Liver (tissue), 9 donors: ENCODE results near the gene SCD5. TPM values are rescaled to one million over a fixed set of nuclear protein-coding genes. Genes with fewer than 3 reads are reported as not detected.

Experiments used
- DNase-seq: peaks from one replicate; pipeline ENCODE4 v3.0.0-alpha.2; 2017; ENCODE audit warnings: low spot score
- H3K27ac ChIP-seq, 2 donors: one replicate each; pipeline ENCODE4 v1.7.0; 2013; ENCODE audit warnings: inconsistent platforms in 2 of 2, low read length in 2 of 2, control low read depth in 1 of 2, low read depth in 1 of 2, mild to moderate bottlenecking in 1 of 2
- H3K27me3 ChIP-seq, 4 donors: one replicate each; pipeline versions ENCODE4 v1.6.1 to v1.7.0; 2013; ENCODE audit warnings: low read length in 3 of 4, inconsistent platforms in 1 of 4, mild to moderate bottlenecking in 1 of 4, moderate library complexity in 1 of 4; ENCODE audit not compliant: control insufficient read depth in 4 of 4, insufficient read depth in 4 of 4
- H3K36me3 ChIP-seq, 4 donors: one replicate each; pipeline versions ENCODE4 v1.6.1 to v1.7.0; 2013; ENCODE audit warnings: low read length in 3 of 4, mild to moderate bottlenecking in 3 of 4, low read depth in 1 of 4, moderate library complexity in 1 of 4; ENCODE audit not compliant: control insufficient read depth in 4 of 4, insufficient read depth in 3 of 4
- H3K4me1 ChIP-seq, 4 donors: one replicate each; pipeline versions ENCODE4 v1.6.1 to v1.7.0; 2013; ENCODE audit warnings: low read length in 3 of 4, mild to moderate bottlenecking in 3 of 4, moderate library complexity in 1 of 4; ENCODE audit not compliant: control insufficient read depth in 4 of 4, insufficient read depth in 4 of 4
- H3K4me3 ChIP-seq, 3 donors: one replicate each; pipeline versions ENCODE4 v1.6.1 to v1.7.0; 2013; ENCODE audit warnings: low read length in 3 of 3, control low read depth in 1 of 3, low read depth in 1 of 3, mild to moderate bottlenecking in 1 of 3
- H3K9ac ChIP-seq, 2 donors: one replicate each; pipeline ENCODE4 v1.7.0; 2013; ENCODE audit warnings: low read length in 2 of 2, mild to moderate bottlenecking in 2 of 2, moderate library complexity in 2 of 2, control low read depth in 1 of 2, low read depth in 1 of 2
- H3K9me3 ChIP-seq, 4 donors: one replicate each; pipeline versions ENCODE4 v1.6.1 to v1.7.0; 2013; ENCODE audit warnings: low read length in 3 of 4; ENCODE audit not compliant: control insufficient read depth in 4 of 4
- EGR1 ChIP-seq, 2 donors: IDR thresholded peaks; 2 replicates each; pipeline ENCODE4 v1.6.1; 2016 to 2018; ENCODE audit warnings: antibody characterized with exemption in 2 of 2, low read depth in 2 of 2
- FOXA1 ChIP-seq: IDR thresholded peaks from 2 replicates; pipeline ENCODE4 v1.6.1; 2016; ENCODE audit warnings: antibody characterized with exemption
- FOXA2 ChIP-seq: IDR thresholded peaks from 2 replicates; pipeline ENCODE4 v1.6.1; 2016; ENCODE audit warnings: antibody characterized with exemption
- GABPA ChIP-seq, 2 donors: IDR thresholded peaks in 1 of 2; conservative IDR thresholded peaks in 1 of 2; 2 replicates each; pipeline ENCODE4 v1.6.1; 2016; ENCODE audit warnings: antibody characterized with exemption in 2 of 2, mild to moderate bottlenecking in 1 of 2, moderate library complexity in 1 of 2
- HNF4A ChIP-seq, 2 donors: conservative IDR thresholded peaks; 2 replicates each; pipeline ENCODE4 v1.6.1; 2016; ENCODE audit warnings: antibody characterized with exemption in 2 of 2, mild to moderate bottlenecking in 2 of 2
- HNF4G ChIP-seq: IDR thresholded peaks from 2 replicates; pipeline ENCODE4 v1.6.1; 2016; ENCODE audit warnings: antibody characterized with exemption
- JUND ChIP-seq, 2 donors: IDR thresholded peaks; 2 replicates each; pipeline ENCODE4 v1.6.1; 2016; ENCODE audit warnings: antibody characterized with exemption in 2 of 2
- NR2F2 ChIP-seq: IDR thresholded peaks from 2 replicates; pipeline ENCODE4 v1.6.1; 2016; ENCODE audit warnings: antibody characterized with exemption
- RAD21 ChIP-seq, 2 donors: IDR thresholded peaks; 2 replicates each; pipeline ENCODE4 v1.6.1; 2016; ENCODE audit warnings: antibody characterized with exemption in 2 of 2, mild to moderate bottlenecking in 2 of 2
- RXRA ChIP-seq, 2 donors: IDR thresholded peaks; 2 replicates each; pipeline ENCODE4 v1.6.1; 2017 to 2018; ENCODE audit warnings: antibody characterized with exemption in 2 of 2, mild to moderate bottlenecking in 1 of 2
- SP1 ChIP-seq: IDR thresholded peaks from 2 replicates; pipeline ENCODE4 v1.6.1; 2018; ENCODE audit warnings: antibody characterized with exemption, mild to moderate bottlenecking
- TAF1 ChIP-seq: conservative IDR thresholded peaks from 2 replicates; pipeline ENCODE4 v1.6.1; 2016; ENCODE audit warnings: antibody characterized with exemption, mild to moderate bottlenecking
- YY1 ChIP-seq: IDR thresholded peaks from 2 replicates; pipeline ENCODE4 v1.6.1; 2016; ENCODE audit warnings: antibody characterized with exemption, mild to moderate bottlenecking
- WGBS: extraction: QIAGEN DNeasy Blood & Tissue Kit; methylation state at CpG from one replicate; pipeline ENCODE4 v1.1.7; 2013; 5-methylcytosine and 5-hydroxymethylcytosine counted together
- polyA plus RNA-seq, 2 donors: library from polyadenylated mRNA; stranded (reverse) in 1 of 2; unstranded in 1 of 2; fragments of 200-250 nt in 1 of 2; fragments of >200 nt in 1 of 2; fragmentation: Nextera tagmentation in 1 of 2; extraction: Ambion mirVana in 1 of 2; gene quantifications; one replicate each; pipeline versions ENCODE4 v1.2.1 to v1.2.3, GENCODE V29; 2013 to 2015
- total RNA-seq, 2 donors: library from RNA; depleted of rRNA; stranded (reverse); fragments of >200 nt; gene quantifications; one replicate each; pipeline ENCODE4 v1.2.3, GENCODE V29; 2014
- TF ChIP-seq, protein P1 (sequence below): IDR thresholded peaks from 2 replicates; pipeline ENCODE4 v1.6.1; 2016; ENCODE audit warnings: antibody characterized with exemption
- TF ChIP-seq, protein P2 (sequence below): fragments of 150-350 bp; IDR thresholded peaks from 2 replicates; pipeline ENCODE4 v1.5.1; 2017; ENCODE audit warnings: improper control_type of control experiment, low read depth, low read length; ENCODE audit not compliant: missing input control
- TF ChIP-seq, protein P3 (sequence below): IDR thresholded peaks from 2 replicates; pipeline ENCODE4 v1.6.1; 2016; ENCODE audit warnings: antibody characterized with exemption
- TF ChIP-seq, protein P4 (sequence below): IDR thresholded peaks from 2 replicates; pipeline ENCODE4 v1.6.1; 2016; ENCODE audit warnings: antibody characterized with exemption
- TF ChIP-seq, protein P5 (sequence below): IDR thresholded peaks from 2 replicates; pipeline ENCODE4 v1.6.1; 2016; ENCODE audit warnings: antibody characterized with exemption, mild to moderate bottlenecking
- donor health status: healthy.
- donor health status: healthy.
- donor health status: healthy.
- donor health status: healthy.
- donor health status: healthy.

SCD5 gene
- total and polyA plus RNA-seq, 4 donors: 0.14 to 1.9 (median 0.57) TPM

DNA sequence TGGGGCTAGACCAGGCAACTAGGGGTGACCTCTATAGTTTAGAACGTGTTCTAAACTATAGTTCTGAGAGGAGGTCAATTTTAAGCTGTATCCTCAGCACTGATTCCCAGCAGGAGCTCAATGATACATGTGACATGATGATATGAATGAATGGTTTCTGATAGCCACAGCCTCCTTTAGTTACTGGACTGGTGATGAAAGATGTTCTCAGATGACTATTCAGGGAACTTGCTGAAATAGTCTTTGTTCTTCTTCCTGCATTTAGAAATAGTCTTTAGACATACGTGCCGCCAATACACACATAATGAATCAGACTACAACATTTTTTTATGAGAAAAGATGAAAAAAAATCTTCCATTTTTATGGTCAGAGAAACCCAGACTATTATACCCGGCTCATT, 120.5 kb downstream of the SCD5 start:
- Histone ChIP-seq H3K4me1 (no peaks in the 10 kb centered on the region), H3K27ac (no peak overlapping the region), H3K27me3 (no peaks in the 10 kb centered on the region), H3K4me3 (no peak overlapping the region), H3K9ac (no peak overlapping the region), H3K9me3 (no peaks in the 10 kb centered on the region), H3K36me3 (no peaks in the 10 kb centered on the region)
- 71% methylated on average over 4 of the region's 4 CpGs for WGBS
- TF ChIP-seq HNF4G (no peak), EGR1 (IDR thresholded peaks at IDR 0.05; ENCODE audit: low read depth in 2 of 2) (no peak), FOXA2 (no peak), FOXA1 (no peak), JUND (IDR thresholded peaks at IDR 0.05) (no peak), GABPA (IDR thresholded peaks at IDR 0.05 in 1 of 2, conservative IDR thresholded peaks at IDR 0.05 in 1 of 2) (no peak), SP1 (no peak), RAD21 (IDR thresholded peaks at IDR 0.05) (no peak), RXRA (IDR thresholded peaks at IDR 0.05) (no peak)
- TF ChIP-seq, protein P1, sequence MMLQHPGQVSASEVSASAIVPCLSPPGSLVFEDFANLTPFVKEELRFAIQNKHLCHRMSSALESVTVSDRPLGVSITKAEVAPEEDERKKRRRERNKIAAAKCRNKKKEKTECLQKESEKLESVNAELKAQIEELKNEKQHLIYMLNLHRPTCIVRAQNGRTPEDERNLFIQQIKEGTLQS: no peak
- TF ChIP-seq, protein P2, sequence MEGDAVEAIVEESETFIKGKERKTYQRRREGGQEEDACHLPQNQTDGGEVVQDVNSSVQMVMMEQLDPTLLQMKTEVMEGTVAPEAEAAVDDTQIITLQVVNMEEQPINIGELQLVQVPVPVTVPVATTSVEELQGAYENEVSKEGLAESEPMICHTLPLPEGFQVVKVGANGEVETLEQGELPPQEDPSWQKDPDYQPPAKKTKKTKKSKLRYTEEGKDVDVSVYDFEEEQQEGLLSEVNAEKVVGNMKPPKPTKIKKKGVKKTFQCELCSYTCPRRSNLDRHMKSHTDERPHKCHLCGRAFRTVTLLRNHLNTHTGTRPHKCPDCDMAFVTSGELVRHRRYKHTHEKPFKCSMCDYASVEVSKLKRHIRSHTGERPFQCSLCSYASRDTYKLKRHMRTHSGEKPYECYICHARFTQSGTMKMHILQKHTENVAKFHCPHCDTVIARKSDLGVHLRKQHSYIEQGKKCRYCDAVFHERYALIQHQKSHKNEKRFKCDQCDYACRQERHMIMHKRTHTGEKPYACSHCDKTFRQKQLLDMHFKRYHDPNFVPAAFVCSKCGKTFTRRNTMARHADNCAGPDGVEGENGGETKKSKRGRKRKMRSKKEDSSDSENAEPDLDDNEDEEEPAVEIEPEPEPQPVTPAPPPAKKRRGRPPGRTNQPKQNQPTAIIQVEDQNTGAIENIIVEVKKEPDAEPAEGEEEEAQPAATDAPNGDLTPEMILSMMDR: no peak
- TF ChIP-seq, protein P3, sequence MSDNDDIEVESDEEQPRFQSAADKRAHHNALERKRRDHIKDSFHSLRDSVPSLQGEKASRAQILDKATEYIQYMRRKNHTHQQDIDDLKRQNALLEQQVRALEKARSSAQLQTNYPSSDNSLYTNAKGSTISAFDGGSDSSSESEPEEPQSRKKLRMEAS: no peak
- TF ChIP-seq, protein P4, sequence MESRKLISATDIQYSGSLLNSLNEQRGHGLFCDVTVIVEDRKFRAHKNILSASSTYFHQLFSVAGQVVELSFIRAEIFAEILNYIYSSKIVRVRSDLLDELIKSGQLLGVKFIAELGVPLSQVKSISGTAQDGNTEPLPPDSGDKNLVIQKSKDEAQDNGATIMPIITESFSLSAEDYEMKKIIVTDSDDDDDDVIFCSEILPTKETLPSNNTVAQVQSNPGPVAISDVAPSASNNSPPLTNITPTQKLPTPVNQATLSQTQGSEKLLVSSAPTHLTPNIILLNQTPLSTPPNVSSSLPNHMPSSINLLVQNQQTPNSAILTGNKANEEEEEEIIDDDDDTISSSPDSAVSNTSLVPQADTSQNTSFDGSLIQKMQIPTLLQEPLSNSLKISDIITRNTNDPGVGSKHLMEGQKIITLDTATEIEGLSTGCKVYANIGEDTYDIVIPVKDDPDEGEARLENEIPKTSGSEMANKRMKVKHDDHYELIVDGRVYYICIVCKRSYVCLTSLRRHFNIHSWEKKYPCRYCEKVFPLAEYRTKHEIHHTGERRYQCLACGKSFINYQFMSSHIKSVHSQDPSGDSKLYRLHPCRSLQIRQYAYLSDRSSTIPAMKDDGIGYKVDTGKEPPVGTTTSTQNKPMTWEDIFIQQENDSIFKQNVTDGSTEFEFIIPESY: no peak
- DNase-seq: no peak

DNA sequence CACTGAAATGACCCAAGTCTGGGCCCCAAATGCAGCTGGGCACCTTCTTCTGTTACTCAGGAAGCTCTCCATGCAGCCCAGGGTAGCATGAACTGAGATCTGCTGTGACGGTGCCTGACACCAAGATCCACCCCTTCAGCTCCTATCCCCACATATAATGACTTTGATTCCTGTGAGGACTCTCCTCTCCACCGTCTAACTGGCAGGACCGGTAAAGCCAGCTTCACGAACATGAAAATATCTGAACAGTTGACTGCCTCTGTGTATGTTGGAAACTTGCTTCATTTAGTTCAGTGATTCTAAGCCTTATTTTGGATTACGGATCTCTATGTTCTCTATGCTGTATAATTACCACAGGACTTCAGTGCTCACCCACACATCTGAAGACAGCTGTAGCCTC, 121.3 kb downstream of the SCD5 start:
- H3K27ac ChIP-seq: no peak overlapping the region
- no peaks in the 10 kb centered on the region for H3K36me3 ChIP-seq
- 78% methylated on average over 5 of the region's 5 CpGs for WGBS
- no peaks in the 10 kb centered on the region for H3K27me3 ChIP-seq
- H3K9ac ChIP-seq: no peak overlapping the region
- H3K4me1 ChIP-seq: no peaks in the 10 kb centered on the region
- H3K9me3 ChIP-seq: no peaks in the 10 kb centered on the region
- H3K4me3 ChIP-seq: no peak overlapping the region
- TF ChIP-seq YY1 (no peak), RXRA (IDR thresholded peaks at IDR 0.05) (no peak), JUND (IDR thresholded peaks at IDR 0.05) (no peak), GABPA (IDR thresholded peaks at IDR 0.05 in 1 of 2, conservative IDR thresholded peaks at IDR 0.05 in 1 of 2) (no peak), HNF4G (no peak), HNF4A (conservative IDR thresholded peaks at IDR 0.05) (no peak), SP1 (no peak), NR2F2 (no peak), TAF1 (no peak), FOXA1 (no peak), RAD21 (IDR thresholded peaks at IDR 0.05) (no peak), FOXA2 (no peak), EGR1 (IDR thresholded peaks at IDR 0.05; ENCODE audit: low read depth in 2 of 2) (no peak)
- TF ChIP-seq, protein P3: no peak
- TF ChIP-seq, protein P4: no peak
- TF ChIP-seq, protein P5, sequence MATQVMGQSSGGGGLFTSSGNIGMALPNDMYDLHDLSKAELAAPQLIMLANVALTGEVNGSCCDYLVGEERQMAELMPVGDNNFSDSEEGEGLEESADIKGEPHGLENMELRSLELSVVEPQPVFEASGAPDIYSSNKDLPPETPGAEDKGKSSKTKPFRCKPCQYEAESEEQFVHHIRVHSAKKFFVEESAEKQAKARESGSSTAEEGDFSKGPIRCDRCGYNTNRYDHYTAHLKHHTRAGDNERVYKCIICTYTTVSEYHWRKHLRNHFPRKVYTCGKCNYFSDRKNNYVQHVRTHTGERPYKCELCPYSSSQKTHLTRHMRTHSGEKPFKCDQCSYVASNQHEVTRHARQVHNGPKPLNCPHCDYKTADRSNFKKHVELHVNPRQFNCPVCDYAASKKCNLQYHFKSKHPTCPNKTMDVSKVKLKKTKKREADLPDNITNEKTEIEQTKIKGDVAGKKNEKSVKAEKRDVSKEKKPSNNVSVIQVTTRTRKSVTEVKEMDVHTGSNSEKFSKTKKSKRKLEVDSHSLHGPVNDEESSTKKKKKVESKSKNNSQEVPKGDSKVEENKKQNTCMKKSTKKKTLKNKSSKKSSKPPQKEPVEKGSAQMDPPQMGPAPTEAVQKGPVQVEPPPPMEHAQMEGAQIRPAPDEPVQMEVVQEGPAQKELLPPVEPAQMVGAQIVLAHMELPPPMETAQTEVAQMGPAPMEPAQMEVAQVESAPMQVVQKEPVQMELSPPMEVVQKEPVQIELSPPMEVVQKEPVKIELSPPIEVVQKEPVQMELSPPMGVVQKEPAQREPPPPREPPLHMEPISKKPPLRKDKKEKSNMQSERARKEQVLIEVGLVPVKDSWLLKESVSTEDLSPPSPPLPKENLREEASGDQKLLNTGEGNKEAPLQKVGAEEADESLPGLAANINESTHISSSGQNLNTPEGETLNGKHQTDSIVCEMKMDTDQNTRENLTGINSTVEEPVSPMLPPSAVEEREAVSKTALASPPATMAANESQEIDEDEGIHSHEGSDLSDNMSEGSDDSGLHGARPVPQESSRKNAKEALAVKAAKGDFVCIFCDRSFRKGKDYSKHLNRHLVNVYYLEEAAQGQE: no peak
- TF ChIP-seq, protein P1: no peak
- TF ChIP-seq, protein P2: no peak
- no peak for DNase-seq
